Measurements from ENCODE around the gene DOCK9.
"Not testable (repeated sequence)": the region's sequence is repeated elsewhere in the genome, so short reads cannot be mapped to it uniquely, and the experiment has no call there.

The DOCK9 gene

GRCh38 chr13:98813993-98814392 is 163.9 kb downstream of the DOCK9 start:
- no peak for DNase-seq

DNA sequence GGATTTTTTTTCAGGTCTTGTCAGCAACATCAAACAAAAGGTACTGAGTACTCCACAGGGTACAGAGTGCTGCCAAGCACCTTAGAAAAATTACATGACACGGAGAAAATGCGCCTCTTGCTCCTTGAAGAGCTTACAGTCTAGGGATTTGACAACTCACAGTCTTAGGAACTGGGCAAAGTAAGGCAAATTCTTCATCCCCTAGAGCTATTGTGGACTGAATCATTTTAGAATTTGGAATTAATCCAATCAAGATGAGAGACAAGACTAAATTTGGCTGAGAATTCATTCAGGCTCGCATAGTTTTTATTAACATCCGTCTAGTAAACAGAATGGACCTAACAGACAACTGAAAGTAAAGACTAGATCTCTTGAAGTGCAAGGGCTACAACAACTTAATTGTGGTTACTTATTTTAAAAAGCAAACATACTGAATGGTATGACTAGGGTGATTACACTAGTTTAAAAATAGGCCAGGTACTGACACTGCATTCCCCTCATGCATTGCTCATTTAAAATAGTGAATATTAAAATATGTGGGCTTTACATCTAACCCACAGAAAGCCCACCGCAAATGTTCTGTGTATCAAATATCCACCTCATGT is 165.6 kb downstream of the DOCK9 start:
- not testable (repeated sequence) for DNase-seq

GRCh38 chr13:98810746-98811145 is 167.1 kb downstream of the DOCK9 start:
- DNase-seq: no peak

GRCh38 chr13:98809345-98809777 is 168.5 kb downstream of the DOCK9 start:
- DNase-seq: no peak

GRCh38 chr13:98807774-98808173 is 170.1 kb downstream of the DOCK9 start:
- DNase-seq: no peak

- DNase-seq: no peak
Observed at GRCh38 chr13:98804336-98804855, 173.5 kb downstream of the DOCK9 start.

- DNase-seq: no peak
Observed at GRCh38 chr13:98803921-98804320, 173.9 kb downstream of the DOCK9 start.

GRCh38 chr13:98803111-98803561 is 174.7 kb downstream of the DOCK9 start:
- no peak for DNase-seq

DNA sequence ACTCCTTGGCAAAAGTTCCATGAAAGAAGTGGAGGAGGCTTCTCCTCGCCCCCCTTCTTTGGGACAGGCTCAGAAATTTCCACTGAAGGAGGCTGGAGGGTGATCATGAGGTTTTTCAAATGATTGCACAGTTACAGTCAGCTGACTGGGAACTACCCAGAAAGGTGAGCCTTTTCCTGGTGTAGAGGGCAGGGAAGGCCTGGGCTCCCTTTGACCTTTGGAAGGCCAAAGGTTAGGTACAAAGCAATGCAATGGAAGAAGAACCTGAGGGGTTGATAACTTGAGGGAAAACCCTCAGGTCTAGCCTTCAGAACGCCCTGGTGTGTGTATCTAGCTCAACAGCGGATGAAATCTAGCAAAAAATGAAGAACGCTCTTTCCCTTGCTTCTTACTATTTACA is 175.3 kb downstream of the DOCK9 start:
- no peak for DNase-seq

GRCh38 chr13:98801626-98802418 is 176.0 kb downstream of the DOCK9 start:
- DNase-seq: no peak

- DNase-seq: no peak
Observed at GRCh38 chr13:98800078-98800477, 177.8 kb downstream of the DOCK9 start.

GRCh38 chr13:98798849-98799645 is 178.8 kb downstream of the DOCK9 start:
- no peak for DNase-seq

- no peak for DNase-seq
Observed at GRCh38 chr13:98797456-98797855, 180.4 kb downstream of the DOCK9 start.

DNA sequence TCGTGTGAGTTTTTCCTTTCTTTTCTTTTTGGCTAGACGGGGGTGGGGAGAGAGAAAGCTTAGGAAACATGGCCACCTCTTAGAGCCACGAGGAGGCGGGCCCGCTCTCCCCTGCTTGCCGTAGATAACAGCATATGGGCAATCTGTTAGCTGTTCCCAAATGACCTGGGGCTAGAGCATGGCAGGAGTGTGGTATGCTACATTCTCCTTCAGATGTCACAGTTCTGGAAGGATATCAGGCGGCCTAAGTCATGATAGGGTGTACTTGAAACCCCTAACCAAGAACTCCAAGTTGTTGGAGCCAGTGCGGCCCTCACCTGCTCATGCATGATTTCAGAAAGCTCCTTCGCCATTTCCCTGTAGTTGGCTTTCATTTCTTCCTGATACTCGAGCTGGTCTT is 181.1 kb downstream of the DOCK9 start:
- DNase-seq: no peak

DNA sequence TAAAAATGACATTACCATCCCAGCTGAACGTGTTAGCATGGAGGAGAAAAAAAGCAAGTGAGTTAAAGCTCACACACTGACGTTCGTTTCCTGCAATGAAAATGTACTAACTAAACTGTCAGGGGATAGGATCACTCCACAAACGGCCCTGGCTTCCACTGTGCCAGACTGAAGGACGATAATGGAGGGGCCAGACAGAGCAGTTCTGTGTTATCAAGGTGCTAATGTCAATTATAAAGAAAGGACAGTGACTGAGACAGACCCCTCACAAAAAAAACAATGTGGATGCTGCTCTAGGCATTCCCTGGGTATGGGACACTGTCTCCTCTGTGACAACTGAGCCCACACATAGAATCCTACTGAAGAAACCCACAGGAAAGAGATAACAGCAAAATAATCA is 181.7 kb downstream of the DOCK9 start:
- DNase-seq: no peak

GRCh38 chr13:98795220-98795619 is 182.6 kb downstream of the DOCK9 start:
- no peak for DNase-seq

GRCh38 chr13:98794498-98794897 is 183.4 kb downstream of the DOCK9 start:
- no peak for DNase-seq

- DNase-seq: no peak
Observed at GRCh38 chr13:98792785-98793495, 184.9 kb downstream of the DOCK9 start.

- no peak for DNase-seq
Observed at GRCh38 chr13:98792321-98792720, 185.5 kb downstream of the DOCK9 start.

- DNase-seq: no peak
Observed at GRCh38 chr13:98791611-98792010, 186.3 kb downstream of the DOCK9 start.

DNA sequence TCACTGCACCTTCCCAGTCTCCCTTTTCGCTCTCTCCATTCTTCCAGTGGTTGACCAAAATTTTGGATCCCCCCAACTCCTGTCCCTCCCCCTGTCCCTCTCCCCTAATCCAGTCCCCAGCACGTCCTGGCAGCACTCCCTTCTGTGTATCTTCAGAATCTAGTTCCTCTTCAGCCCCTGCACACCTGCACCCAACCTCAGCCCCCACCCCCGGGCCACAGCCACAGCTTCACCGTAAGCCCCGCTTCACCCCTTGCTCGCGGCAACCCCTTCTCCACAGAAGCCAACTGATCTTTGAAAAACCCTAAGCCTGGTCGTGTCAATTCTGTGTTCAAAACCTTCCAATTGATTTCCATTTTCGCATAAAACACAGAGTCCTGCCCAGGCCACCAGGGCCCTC is 189.9 kb downstream of the DOCK9 start:
- DNase-seq: no peak

DNA sequence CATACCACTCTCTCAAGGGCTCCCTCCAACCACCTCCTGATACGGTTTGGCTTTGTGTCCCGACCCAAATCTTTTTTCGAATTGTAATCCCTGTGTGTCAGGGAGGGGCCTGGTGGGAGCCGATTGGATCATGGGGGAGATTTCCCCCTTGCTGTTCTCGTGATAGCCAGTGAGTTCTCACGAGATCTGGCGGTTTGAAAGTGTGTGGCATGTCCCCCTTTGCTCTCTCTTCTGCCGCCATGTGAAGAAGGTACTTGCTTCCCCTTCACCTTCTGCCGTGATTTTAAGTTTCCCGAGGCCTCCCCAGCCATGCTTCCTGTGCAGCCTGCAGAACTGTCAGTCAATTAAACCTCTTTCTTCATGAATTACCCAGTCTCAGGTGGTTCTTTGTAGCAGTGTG is 190.7 kb downstream of the DOCK9 start:
- no peak for DNase-seq

GRCh38 chr13:98786023-98786422 is 191.8 kb downstream of the DOCK9 start:
- no peak for DNase-seq
